HG02884 (cell line): ENCODE measurements around the gene MRS2.

Experiments
- ATAC-seq: cut with Tn5 transposase; IDR thresholded peaks from one replicate; pipeline ENCODE4 v1.9.1; 2021; ENCODE audit warnings: mild to moderate bottlenecking, moderate library complexity; ENCODE audit not compliant: unreplicated experiment

MRS2 gene

DNA sequence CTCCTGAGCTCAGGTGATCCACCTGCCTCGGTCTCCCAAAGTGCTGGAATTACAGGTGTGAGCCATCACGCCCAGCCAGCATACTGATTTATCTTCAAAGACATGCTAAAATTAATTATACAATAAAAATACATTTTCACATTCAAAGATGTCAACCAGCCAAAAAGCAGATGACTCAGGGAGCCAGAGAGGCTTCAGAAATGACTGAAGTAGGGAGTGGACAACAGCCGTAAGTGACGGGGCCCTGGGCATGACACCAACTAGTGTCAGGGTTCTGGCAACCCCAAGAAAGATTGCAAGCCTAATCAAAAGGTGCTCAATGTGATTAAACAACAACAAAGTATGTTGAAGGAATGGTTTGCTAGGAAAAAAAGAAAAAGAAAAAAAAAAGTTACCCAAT lies 58.2 kb downstream of the MRS2 start:
- no peak for ATAC-seq

DNA sequence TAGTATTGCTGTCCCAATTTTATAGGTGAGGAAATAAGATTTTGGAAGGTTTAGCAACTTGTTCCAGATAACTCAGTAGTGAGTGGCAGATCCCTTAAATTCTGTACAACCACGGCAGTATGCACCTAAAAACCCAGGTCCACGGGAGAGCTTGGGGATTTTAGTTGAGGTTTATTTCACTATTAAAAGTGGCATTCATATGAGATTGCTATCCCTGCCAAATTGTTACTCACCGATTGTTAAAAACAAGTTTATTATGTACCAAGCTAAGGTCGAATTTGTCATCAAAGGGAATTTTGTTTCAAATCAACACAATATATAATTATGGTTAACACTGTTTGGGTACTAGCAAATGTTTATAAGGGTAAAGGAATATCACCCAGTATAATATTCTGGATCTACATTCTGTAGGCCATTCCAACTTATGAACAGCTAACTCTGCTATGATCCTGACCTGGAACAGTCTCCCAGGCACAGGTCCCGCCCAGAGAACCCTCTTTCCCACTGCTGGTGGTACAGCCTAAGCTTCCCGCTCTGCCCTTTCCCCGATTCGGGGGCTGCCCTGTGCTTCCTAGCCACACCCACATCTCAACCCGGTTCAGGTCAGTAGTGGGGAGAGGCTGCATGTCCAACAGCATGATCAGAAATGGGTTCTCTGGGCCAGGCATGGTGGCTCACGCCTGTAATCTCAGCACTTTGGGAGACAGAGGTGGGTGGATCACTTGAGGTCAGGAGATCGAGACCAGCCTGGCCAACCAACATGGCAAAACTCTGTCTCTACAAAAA lies 61.7 kb downstream of the MRS2 start:
- no peak for ATAC-seq

DNA sequence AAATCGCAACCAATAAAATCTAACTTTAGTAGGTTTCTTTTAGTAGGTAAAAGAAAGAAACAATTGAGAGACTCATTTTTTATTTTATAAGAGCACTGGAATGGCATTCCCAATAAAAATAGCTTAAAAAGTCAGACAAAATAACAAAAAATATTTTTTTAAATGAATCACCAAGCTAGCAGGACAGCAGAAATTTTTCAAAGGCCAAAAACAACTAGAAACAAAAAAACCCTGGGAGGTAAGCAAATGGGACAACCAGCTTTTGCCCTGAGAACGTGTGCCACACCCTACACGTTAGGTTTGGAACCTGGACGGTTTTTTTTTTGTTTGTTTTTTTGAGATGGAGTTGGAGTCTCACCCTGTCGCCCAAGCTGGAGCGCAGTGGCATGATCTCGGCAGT lies 67.1 kb downstream of the MRS2 start:
- ATAC-seq = no peak

DNA sequence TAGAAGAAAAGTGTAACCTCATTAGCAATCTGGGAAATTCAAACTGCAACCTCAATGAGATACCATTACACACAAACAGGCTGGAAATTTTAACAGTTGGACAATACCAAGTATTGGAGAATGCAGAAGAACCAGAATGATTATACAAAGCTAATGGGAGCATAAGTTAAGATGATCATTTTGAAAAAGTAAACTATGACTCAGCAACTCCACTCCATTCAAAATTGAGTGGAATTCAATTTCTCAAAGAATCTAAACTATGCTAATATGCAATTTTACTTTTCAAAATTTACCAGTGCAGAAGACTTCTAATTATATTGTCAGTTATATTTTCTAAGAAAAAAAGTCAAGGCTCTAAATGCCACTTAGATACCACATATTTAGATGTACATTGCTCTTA lies 69.4 kb downstream of the MRS2 start:
- ATAC-seq = no peak
